Type B pancreatic cell (in vitro differentiated cells): ENCODE data around the gene BEGAIN. TPM values are rescaled to one million over a fixed set of nuclear protein-coding genes. Genes with fewer than 3 reads are reported as not detected.

Experiments
- DNase-seq: peaks from one replicate; pipeline ENCODE4 v3.0.0; 2021; ENCODE audit warnings: mixed read lengths; ENCODE audit not compliant: unreplicated experiment; ENCODE audit errors: extremely low spot score
- H3K27ac Mint-ChIP-seq: 2 replicates; pipeline ENCODE4 v1.8.0; 2021; ENCODE audit warnings: mild to moderate bottlenecking, mixed read lengths
- H3K27me3 Mint-ChIP-seq: 2 replicates; pipeline ENCODE4 v1.8.0; 2021; ENCODE audit warnings: mixed read lengths
- H3K36me3 Mint-ChIP-seq: 2 replicates; pipeline ENCODE4 v1.8.0; 2021; ENCODE audit warnings: mixed read lengths
- H3K4me1 Mint-ChIP-seq: one replicate; pipeline ENCODE4 v1.8.0; 2021; ENCODE audit warnings: mixed read lengths; ENCODE audit not compliant: unreplicated experiment
- H3K4me3 Mint-ChIP-seq: 2 replicates; pipeline ENCODE4 v1.8.0; 2021; ENCODE audit warnings: mild to moderate bottlenecking, mixed read lengths
- H3K9me3 Mint-ChIP-seq: 2 replicates; pipeline ENCODE4 v1.8.0; 2021; ENCODE audit warnings: mixed read lengths
- CTCF ChIP-seq: fragments of 200-600 bp; sonication (generic); conservative IDR thresholded peaks from 2 replicates; pipeline ENCODE4 v1.5.0; 2021; ENCODE audit warnings: antibody characterized with exemption, mild to moderate bottlenecking
- total RNA-seq: library from RNA; stranded (reverse); gene quantifications from 2 replicates; pipeline ENCODE4 v1.2.1, GENCODE V29; 2021; ENCODE audit warnings: low replicate concordance

The BEGAIN gene
- total RNA-seq, 1 donor from 2014 or later = 1.9 TPM

GRCh38 chr14:100589760-100590469, 2.7 kb upstream of the BEGAIN start:
- peaks cover 60% of the 10 kb centered on the region for H3K27me3 Mint-ChIP-seq
- H3K27ac Mint-ChIP-seq = no peak overlapping the region
- no peaks in the 10 kb centered on the region for H3K9me3 Mint-ChIP-seq
- no peak for TF ChIP-seq CTCF
- H3K4me1 Mint-ChIP-seq = no peaks in the 10 kb centered on the region
- no peak for DNase-seq
- no peak overlapping the region for H3K4me3 Mint-ChIP-seq
- H3K36me3 Mint-ChIP-seq = no peaks in the 10 kb centered on the region

DNA sequence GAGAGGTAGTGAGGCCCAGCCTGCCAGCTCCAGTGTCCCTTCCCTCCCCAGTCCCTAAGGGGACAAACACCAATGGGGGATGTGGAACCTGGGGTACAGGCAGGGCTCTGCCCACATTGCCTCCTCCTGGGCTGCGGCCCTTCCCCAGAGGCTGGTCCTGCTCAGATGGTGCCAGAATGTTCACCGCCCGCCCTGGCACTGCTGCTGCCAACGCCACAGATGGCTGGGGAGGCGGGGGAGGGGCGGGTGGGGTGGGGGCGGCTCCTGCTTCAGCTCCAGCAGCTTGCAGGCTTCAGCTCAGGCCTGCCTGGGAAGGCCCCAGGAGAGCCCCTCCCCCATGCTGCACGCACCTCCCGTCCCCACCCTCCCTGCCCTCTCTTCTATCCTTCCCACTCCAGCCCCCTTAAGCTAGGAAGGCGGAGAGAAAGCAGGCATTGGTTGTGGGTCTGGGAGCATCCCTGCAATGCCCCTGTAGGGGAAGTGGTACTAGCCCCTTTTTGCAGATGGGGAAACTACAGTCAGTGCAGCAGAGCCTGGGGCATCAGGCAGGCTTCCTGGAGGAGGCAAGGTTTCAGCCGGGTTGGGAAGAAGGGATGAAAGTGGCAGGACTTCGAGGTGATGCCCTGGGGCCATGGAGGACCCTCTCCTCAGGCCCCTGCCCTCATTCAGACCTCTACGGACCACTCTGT, 2.0 kb upstream of the BEGAIN start:
- Mint-ChIP-seq H3K4me1 (no peaks in the 10 kb centered on the region), H3K4me3 (no peak overlapping the region), H3K27ac (no peak overlapping the region), H3K27me3 (peaks cover 65% of the 10 kb centered on the region), H3K9me3 (no peaks in the 10 kb centered on the region), H3K36me3 (no peaks in the 10 kb centered on the region)
- TF ChIP-seq CTCF = no peak
- no peak for DNase-seq

- Mint-ChIP-seq H3K36me3 (no peaks in the 10 kb centered on the region), H3K4me1 (no peaks in the 10 kb centered on the region), H3K27me3 (peaks cover 66% of the 10 kb centered on the region), H3K27ac (no peak overlapping the region), H3K9me3 (no peaks in the 10 kb centered on the region), H3K4me3 (peak overlapping the region; percentile 68)
- no peak for TF ChIP-seq CTCF
- DNase-seq = no peak
Observed at GRCh38 chr14:100588671-100589070, 1.5 kb upstream of the BEGAIN start.

GRCh38 chr14:100587763-100588411, 670 bp upstream of the BEGAIN start:
- H3K9me3 Mint-ChIP-seq = no peaks in the 10 kb centered on the region

More at GRCh38 chr14:100587763-100588411, 670 bp upstream of the BEGAIN start:
- Mint-ChIP-seq H3K4me1 (no peaks in the 10 kb centered on the region), H3K27ac (no peak overlapping the region), H3K4me3 (peak overlapping the region; percentile 68), H3K27me3 (peaks cover 66% of the 10 kb centered on the region), H3K36me3 (no peaks in the 10 kb centered on the region)
- no peak for TF ChIP-seq CTCF
- no peak for DNase-seq
